ENCODE results near the gene MYO5B. TPM values are rescaled to one million over a fixed set of nuclear protein-coding genes. Genes with fewer than 3 reads are reported as not detected.

MYO5B gene
- total RNA-seq, 4 donors from 2014 or later, result 2.0 to 13.9 (median 5.3) TPM

GRCh38 chr18:49911427-49911826, 283.5 kb downstream of the MYO5B start:
- Histone ChIP-seq H3K4me3 (no peak overlapping the region), H3K4me1 (no peaks in the 10 kb centered on the region), H3K27me3 (peaks cover 0 to 13% (median 0%) of the 10 kb centered on the region in 4 donors), H3K27ac (replicated peaks in 1 of 4) (no peak overlapping the region), H3K36me3 (no peaks in the 10 kb centered on the region), H3K9me3 (no peaks in the 10 kb centered on the region)
- intact Hi-C loops (cut with DNase I), result no loop called here
- no peak for TF ChIP-seq POLR2A (IDR thresholded peaks at IDR 0.05; ENCODE audit: low read depth)
- no peak for TF ChIP-seq EP300 (IDR thresholded peaks at IDR 0.05)
- TF ChIP-seq, protein P1, sequence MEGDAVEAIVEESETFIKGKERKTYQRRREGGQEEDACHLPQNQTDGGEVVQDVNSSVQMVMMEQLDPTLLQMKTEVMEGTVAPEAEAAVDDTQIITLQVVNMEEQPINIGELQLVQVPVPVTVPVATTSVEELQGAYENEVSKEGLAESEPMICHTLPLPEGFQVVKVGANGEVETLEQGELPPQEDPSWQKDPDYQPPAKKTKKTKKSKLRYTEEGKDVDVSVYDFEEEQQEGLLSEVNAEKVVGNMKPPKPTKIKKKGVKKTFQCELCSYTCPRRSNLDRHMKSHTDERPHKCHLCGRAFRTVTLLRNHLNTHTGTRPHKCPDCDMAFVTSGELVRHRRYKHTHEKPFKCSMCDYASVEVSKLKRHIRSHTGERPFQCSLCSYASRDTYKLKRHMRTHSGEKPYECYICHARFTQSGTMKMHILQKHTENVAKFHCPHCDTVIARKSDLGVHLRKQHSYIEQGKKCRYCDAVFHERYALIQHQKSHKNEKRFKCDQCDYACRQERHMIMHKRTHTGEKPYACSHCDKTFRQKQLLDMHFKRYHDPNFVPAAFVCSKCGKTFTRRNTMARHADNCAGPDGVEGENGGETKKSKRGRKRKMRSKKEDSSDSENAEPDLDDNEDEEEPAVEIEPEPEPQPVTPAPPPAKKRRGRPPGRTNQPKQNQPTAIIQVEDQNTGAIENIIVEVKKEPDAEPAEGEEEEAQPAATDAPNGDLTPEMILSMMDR (IDR thresholded peaks at IDR 0.05), result no peak
- TF ChIP-seq POLR2AphosphoS5 (IDR thresholded peaks at IDR 0.05), result no peak
- DNase-seq (ENCODE audit: extremely low spot score), result no peak
- 76% methylated on average over 4 of the region's 4 CpGs for WGBS

- Histone ChIP-seq H3K36me3 (no peaks in the 10 kb centered on the region), H3K4me1 (no peaks in the 10 kb centered on the region), H3K9me3 (no peaks in the 10 kb centered on the region), H3K4me3 (no peak overlapping the region), H3K27ac (replicated peaks in 1 of 4) (no peak overlapping the region), H3K27me3 (peaks cover 0 to 10% (median 0%) of the 10 kb centered on the region in 4 donors)
- intact Hi-C loops (cut with DNase I), result no loop called here
- WGBS, result 93% methylated on average over 2 of the region's 2 CpGs
- no peak for DNase-seq (ENCODE audit: extremely low spot score)
- no peak for TF ChIP-seq EP300 (IDR thresholded peaks at IDR 0.05)
- TF ChIP-seq POLR2AphosphoS5 (IDR thresholded peaks at IDR 0.05), result no peak
- no peak for TF ChIP-seq POLR2A (IDR thresholded peaks at IDR 0.05; ENCODE audit: low read depth)
- TF ChIP-seq, protein P1 (IDR thresholded peaks at IDR 0.05), result no peak
These were observed 284.0 kb downstream of the MYO5B start for GRCh38 chr18:49910986-49911385.

DNA sequence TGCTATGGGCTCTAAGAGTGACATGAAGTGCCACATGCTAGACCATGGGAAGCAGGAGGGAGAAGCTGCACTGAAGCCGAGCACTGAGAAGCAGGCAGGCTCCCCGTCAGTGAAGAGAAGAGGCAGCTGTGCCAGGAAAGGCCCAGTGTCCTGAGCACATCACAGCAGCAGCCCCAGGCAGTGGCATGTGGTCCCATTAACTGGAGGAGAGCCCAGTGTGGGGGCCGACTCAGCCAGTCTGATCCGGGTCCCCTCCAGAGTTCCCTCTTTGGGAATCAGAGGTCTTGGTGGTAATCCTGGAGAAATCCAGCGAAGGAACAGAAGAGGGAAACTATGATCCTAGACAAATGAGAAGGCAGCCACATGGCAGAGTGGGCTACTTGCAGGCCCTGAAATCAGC, 284.9 kb downstream of the MYO5B start:
- Histone ChIP-seq H3K27me3 (peaks cover 0 to 10% (median 0%) of the 10 kb centered on the region in 4 donors), H3K9me3 (no peaks in the 10 kb centered on the region), H3K4me1 (no peaks in the 10 kb centered on the region), H3K4me3 (no peak overlapping the region), H3K36me3 (no peaks in the 10 kb centered on the region), H3K27ac (replicated peaks in 1 of 4) (no peak overlapping the region)
- no peak for TF ChIP-seq POLR2AphosphoS5 (IDR thresholded peaks at IDR 0.05)
- TF ChIP-seq EP300 (IDR thresholded peaks at IDR 0.05), result no peak
- no peak for TF ChIP-seq POLR2A (IDR thresholded peaks at IDR 0.05; ENCODE audit: low read depth)
- TF ChIP-seq, protein P1 (IDR thresholded peaks at IDR 0.05), result no peak
- WGBS, result 79% methylated on average over 4 of the region's 5 CpGs
- no peak for DNase-seq (ENCODE audit: extremely low spot score)
- intact Hi-C loops (cut with DNase I), result no loop called here

DNA sequence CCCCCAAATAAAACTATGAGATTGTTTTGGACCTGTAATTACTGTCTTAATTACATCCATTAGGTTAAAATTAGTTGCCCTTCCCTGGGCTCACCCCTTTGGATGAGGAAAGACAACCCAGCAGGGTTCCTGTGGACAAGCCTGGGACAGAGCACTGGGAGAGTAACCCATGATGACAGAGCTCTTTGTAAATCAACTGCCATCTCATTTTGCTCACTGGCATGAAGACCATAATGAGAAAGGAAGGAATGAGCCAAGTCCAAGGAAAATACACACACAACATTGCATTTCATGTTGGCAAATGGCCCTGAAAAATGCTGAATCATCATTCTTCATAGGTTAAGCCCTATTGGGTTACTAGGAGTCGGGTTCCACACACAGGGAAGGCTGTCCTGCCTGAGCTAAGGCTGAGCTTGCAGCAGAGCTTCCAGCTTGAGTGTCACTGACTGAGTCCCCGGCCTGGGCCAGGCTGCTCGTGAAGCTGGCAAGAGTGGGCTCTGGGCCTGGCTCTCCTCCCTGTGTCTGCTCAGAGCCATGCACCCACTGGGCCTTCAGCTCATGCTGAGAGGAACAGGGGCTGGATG, 287.5 kb downstream of the MYO5B start:
- 82% methylated on average over 2 of the region's 3 CpGs for WGBS
- Histone ChIP-seq H3K27ac (replicated peaks in 1 of 4) (no peak overlapping the region), H3K27me3 (no peaks in the 10 kb centered on the region), H3K4me1 (no peaks in the 10 kb centered on the region), H3K36me3 (no peaks in the 10 kb centered on the region), H3K4me3 (no peak overlapping the region), H3K9me3 (no peaks in the 10 kb centered on the region)
- no peak for DNase-seq (ENCODE audit: extremely low spot score)
- intact Hi-C loops (cut with DNase I), result no loop called here
- TF ChIP-seq POLR2A (IDR thresholded peaks at IDR 0.05; ENCODE audit: low read depth), result no peak
- no peak for TF ChIP-seq POLR2AphosphoS5 (IDR thresholded peaks at IDR 0.05)
- no peak for TF ChIP-seq EP300 (IDR thresholded peaks at IDR 0.05)
- TF ChIP-seq, protein P1 (IDR thresholded peaks at IDR 0.05), result no peak

- intact Hi-C loops (cut with DNase I), result no loop called here
- Histone ChIP-seq H3K36me3 (no peaks in the 10 kb centered on the region), H3K9me3 (no peaks in the 10 kb centered on the region), H3K4me1 (no peaks in the 10 kb centered on the region), H3K27ac (replicated peaks in 1 of 4) (no peak overlapping the region), H3K27me3 (no peaks in the 10 kb centered on the region), H3K4me3 (no peak overlapping the region)
- 49% methylated on average over 5 of the region's 5 CpGs for WGBS
- TF ChIP-seq POLR2A (IDR thresholded peaks at IDR 0.05; ENCODE audit: low read depth) (no peak), POLR2AphosphoS5 (IDR thresholded peaks at IDR 0.05) (no peak), EP300 (IDR thresholded peaks at IDR 0.05) (no peak)
- TF ChIP-seq, protein P1 (IDR thresholded peaks at IDR 0.05), result no peak
- DNase-seq (ENCODE audit: extremely low spot score), result no peak
These were observed 289.2 kb downstream of the MYO5B start for GRCh38 chr18:49905771-49906170.

Data from esophagus muscularis mucosa (tissue), 4 donors.